Fibroblast of lung (primary cell): ENCODE data around the gene LDAH.

Experiments
- CTCF ChIP-seq, 2 donors: IDR thresholded peaks in 1 of 2; conservative IDR thresholded peaks in 1 of 2; 1 replicate in 1 of 2; 2 replicates in 1 of 2; pipeline ENCODE4 v1.5.1; 2011 to 2012; ENCODE audit warnings: low read length in 2 of 2, control low read depth in 1 of 2, inconsistent platforms in 1 of 2, low read depth in 1 of 2, mild to moderate bottlenecking in 1 of 2
- EZH2 ChIP-seq: IDR thresholded peaks from 2 replicates; pipeline ENCODE4 v1.5.1; 2012; ENCODE audit warnings: low read length, control low read depth, mild to moderate bottlenecking; ENCODE audit errors: missing control alignments

GRCh38 chr2:20687260-20687832 is 135.6 kb downstream of the LDAH start:
- TF ChIP-seq CTCF (conservative IDR thresholded peaks at IDR 0.05 in 1 of 2, IDR thresholded peaks at IDR 0.05 in 1 of 2; ENCODE audit: low read depth in 1 of 2, low read length in 2 of 2) (no peak), EZH2 (no peak)
